SU-DHL-6 (cell line): ENCODE results near the gene CA12.

ENCODE experiments used
- H2AFZ ChIP-seq: fragments of 200-600 bp; sonication (generic); 2 replicates; pipeline ENCODE4 v1.6.1; 2014; ENCODE audit warnings: low read depth, mild to moderate bottlenecking, moderate library complexity, mixed read lengths, antibody characterized with exemption, low read length; ENCODE audit not compliant: severe bottlenecking
- H3F3A ChIP-seq: fragments of 200-600 bp; shearing (Covaris generic); 2 replicates; pipeline ENCODE4 v1.6.0; 2016; ENCODE audit warnings: antibody characterized with exemption, mild to moderate bottlenecking; ENCODE audit not compliant: insufficient read depth
- H3K27ac ChIP-seq: fragments of 200-600 bp; sonication (generic); 2 replicates; pipeline ENCODE4 v1.5.1; 2016; ENCODE audit warnings: low read depth, mild to moderate bottlenecking, low read length, moderate library complexity, mixed read lengths
- H3K27me3 ChIP-seq: fragments of 200-600 bp; sonication (generic), shearing (Covaris generic); 2 replicates; pipeline ENCODE4 v1.6.0; 2014; ENCODE audit warnings: mild to moderate bottlenecking, low read length
- H3K36me3 ChIP-seq: fragments of 200-600 bp; sonication (generic); 2 replicates; pipeline ENCODE4 v1.6.1; 2014; ENCODE audit warnings: mild to moderate bottlenecking, low read length, mixed read lengths
- H3K4me2 ChIP-seq: fragments of 300-600, 200-600 bp; shearing (Covaris generic), sonication (generic); 2 replicates; pipeline ENCODE4 v1.6.0; 2014; ENCODE audit warnings: low read length, low read depth, mild to moderate bottlenecking; ENCODE audit not compliant: poor library complexity, severe bottlenecking
- H3K4me3 ChIP-seq: fragments of 200-600 bp; sonication (generic); 2 replicates; pipeline ENCODE4 v1.5.1; 2014; ENCODE audit warnings: antibody characterized with exemption, low read length, mild to moderate bottlenecking, mixed read lengths; ENCODE audit not compliant: insufficient read depth, poor library complexity, severe bottlenecking
- H3K79me2 ChIP-seq: fragments of 200-600 bp; sonication (generic); 2 replicates; pipeline ENCODE4 v1.6.1; 2014; ENCODE audit warnings: mild to moderate bottlenecking, low read length, moderate library complexity; ENCODE audit not compliant: insufficient read depth
- H3K9ac ChIP-seq: fragments of 200-600 bp; sonication (generic); 2 replicates; pipeline ENCODE4 v1.7.0; 2014; ENCODE audit warnings: mild to moderate bottlenecking, low read length
- H3K9me2 ChIP-seq: fragments of 200-600 bp; sonication (generic); replicated peaks from 2 replicates; pipeline ENCODE4 v1.6.1; 2014; ENCODE audit warnings: low read length; ENCODE audit not compliant: insufficient read depth
- H3K9me3 ChIP-seq: fragments of 200-600 bp; sonication (generic); 2 replicates; pipeline ENCODE4 v1.6.1; 2014; ENCODE audit warnings: low read length, mixed read lengths; ENCODE audit not compliant: insufficient read depth
- H4K20me1 ChIP-seq: fragments of 200-600 bp; sonication (generic); 2 replicates; pipeline ENCODE4 v1.6.1; 2014; ENCODE audit warnings: low read depth, mild to moderate bottlenecking, antibody characterized with exemption, low read length, moderate library complexity, mixed read lengths
- EZH2phosphoT487 ChIP-seq: fragments of 200-600 bp; sonication (generic), shearing (Covaris generic); conservative IDR thresholded peaks from 2 replicates; pipeline ENCODE4 v1.6.1; 2018; ENCODE audit warnings: mild to moderate bottlenecking, antibody characterized with exemption, low read length, moderate library complexity, mixed read lengths
- TF ChIP-seq, protein P1 (sequence below): fragments of 200-600 bp; sonication (generic); IDR thresholded peaks from one replicate; pipeline ENCODE4 v1.5.1; 2017; ENCODE audit warnings: antibody characterized with exemption, mild to moderate bottlenecking, low read length, moderate library complexity; ENCODE audit not compliant: insufficient read depth, poor library complexity, severe bottlenecking

CA12 gene

DNA sequence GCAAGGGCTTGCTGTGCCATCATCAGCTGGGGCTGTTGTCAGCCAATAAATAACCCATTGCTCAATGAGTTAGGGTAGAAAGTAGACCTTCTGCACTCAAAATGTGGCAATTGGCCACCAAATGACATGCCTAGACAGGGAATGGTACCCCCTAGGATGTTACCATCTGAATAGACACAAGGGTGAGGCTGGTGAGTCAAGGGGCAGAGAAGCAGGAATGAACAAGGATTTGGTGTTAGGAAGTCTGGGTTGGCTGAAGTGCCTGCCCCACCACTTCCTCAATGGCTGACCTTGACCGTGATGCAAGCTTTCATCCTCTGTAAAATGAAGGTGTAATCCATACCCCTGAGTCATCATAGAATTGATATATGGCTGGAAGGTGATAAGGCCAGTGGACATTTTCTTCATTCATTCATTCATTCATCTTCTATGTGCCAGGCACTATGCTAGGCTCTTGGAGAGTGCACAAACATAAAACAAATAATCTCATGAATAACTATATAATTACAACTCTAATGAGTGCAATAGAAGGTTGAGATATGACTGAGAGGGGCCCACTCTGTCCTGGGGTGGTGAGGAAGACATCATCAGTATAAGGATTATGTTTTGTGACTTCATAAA lies 4.4 kb upstream of the CA12 start:
- no peaks in the 10 kb centered on the region for H3K27me3 ChIP-seq
- H3F3A ChIP-seq = no peaks in the 10 kb centered on the region
- H3K79me2 ChIP-seq = no peaks in the 10 kb centered on the region
- no peaks in the 10 kb centered on the region for H4K20me1 ChIP-seq
- no peak overlapping the region for H3K27ac ChIP-seq
- H3K9ac ChIP-seq = no peak overlapping the region
- H3K36me3 ChIP-seq = no peaks in the 10 kb centered on the region
- TF ChIP-seq, protein P1, sequence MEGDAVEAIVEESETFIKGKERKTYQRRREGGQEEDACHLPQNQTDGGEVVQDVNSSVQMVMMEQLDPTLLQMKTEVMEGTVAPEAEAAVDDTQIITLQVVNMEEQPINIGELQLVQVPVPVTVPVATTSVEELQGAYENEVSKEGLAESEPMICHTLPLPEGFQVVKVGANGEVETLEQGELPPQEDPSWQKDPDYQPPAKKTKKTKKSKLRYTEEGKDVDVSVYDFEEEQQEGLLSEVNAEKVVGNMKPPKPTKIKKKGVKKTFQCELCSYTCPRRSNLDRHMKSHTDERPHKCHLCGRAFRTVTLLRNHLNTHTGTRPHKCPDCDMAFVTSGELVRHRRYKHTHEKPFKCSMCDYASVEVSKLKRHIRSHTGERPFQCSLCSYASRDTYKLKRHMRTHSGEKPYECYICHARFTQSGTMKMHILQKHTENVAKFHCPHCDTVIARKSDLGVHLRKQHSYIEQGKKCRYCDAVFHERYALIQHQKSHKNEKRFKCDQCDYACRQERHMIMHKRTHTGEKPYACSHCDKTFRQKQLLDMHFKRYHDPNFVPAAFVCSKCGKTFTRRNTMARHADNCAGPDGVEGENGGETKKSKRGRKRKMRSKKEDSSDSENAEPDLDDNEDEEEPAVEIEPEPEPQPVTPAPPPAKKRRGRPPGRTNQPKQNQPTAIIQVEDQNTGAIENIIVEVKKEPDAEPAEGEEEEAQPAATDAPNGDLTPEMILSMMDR = no peak
- no peak for TF ChIP-seq EZH2phosphoT487
- H3K4me3 ChIP-seq = no peak overlapping the region
- no peaks in the 10 kb centered on the region for H3K9me3 ChIP-seq
- no peak overlapping the region for H2AFZ ChIP-seq
- no peak overlapping the region for H3K4me2 ChIP-seq
- H3K9me2 ChIP-seq = no peaks in the 10 kb centered on the region

DNA sequence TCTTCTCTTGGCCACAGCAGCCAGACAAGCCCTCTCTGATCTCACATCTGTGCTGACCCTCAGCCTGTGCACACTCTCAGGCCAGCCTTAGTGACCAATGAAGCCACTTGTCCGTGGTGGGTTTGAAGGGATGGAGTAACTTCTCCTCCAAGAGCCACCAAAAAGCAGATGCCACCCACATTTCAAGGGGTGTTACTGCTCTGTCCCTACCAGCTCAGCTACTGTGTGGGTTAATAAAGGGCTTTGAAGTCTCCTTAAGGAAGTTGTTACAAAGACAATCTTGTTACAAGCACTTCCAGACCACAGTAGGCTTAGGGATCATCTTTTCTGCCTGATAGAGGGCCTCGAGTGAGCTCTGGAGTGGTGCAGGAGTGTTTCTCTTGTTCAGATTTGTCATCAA lies 3.3 kb upstream of the CA12 start:
- Histone ChIP-seq H3K36me3 (no peaks in the 10 kb centered on the region), H3K4me3 (no peak overlapping the region), H3K4me2 (no peak overlapping the region), H3K79me2 (no peaks in the 10 kb centered on the region), H3K27me3 (no peaks in the 10 kb centered on the region), H2AFZ (no peak overlapping the region), H3K27ac (no peak overlapping the region), H4K20me1 (no peaks in the 10 kb centered on the region), H3F3A (no peaks in the 10 kb centered on the region), H3K9me3 (no peaks in the 10 kb centered on the region), H3K9me2 (no peaks in the 10 kb centered on the region), H3K9ac (no peak overlapping the region)
- TF ChIP-seq EZH2phosphoT487 = no peak
- TF ChIP-seq, protein P1 = no peak

DNA sequence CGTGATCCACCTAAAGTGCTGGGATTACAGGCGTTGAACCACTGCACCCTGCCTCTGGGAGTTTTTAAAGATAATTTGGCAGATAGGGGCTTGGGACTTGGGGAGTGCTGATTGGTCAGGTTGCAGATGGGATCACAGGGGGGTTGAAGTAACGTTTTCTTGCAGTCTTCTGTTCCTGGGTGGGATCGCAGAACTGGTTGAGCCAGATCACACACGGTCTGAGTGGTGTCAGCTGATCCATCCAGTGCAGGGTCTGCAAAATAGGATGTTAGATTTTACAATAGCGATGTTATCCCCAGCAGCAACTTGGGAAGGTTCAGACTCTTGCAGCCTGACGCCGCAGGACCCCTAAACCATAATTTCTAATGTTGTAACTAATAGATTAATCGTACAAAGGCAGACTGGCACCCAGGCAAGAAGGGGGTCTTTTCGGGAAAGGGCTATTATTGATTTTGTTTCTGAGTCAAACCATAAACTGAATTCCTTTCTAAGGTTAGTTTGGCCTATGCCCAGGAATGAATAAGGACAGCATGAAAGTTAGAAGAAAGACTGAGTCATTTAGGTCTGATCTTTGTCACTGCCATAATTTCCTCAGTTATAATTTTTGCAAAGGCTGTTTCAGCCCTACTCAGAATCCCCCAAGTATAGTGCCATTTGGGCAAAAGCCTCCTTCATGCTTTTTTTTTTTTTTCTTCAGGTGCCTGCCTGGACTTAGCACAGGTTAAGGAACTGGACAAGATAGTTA lies 1.5 kb upstream of the CA12 start:
- Histone ChIP-seq H2AFZ (no peak overlapping the region), H3K9me2 (no peaks in the 10 kb centered on the region), H3K4me3 (no peak overlapping the region), H3K4me2 (no peak overlapping the region), H3K27me3 (no peaks in the 10 kb centered on the region), H3K27ac (no peak overlapping the region), H3K79me2 (no peaks in the 10 kb centered on the region), H3K36me3 (no peaks in the 10 kb centered on the region), H4K20me1 (no peaks in the 10 kb centered on the region), H3K9me3 (no peaks in the 10 kb centered on the region), H3F3A (no peaks in the 10 kb centered on the region), H3K9ac (no peak overlapping the region)
- TF ChIP-seq, protein P1 = no peak
- TF ChIP-seq EZH2phosphoT487 = no peak
